Stimulated activated CD4-positive, alpha-beta T cell treated with anti-CD3 and anti-CD28 coated beads, Interleukin-15, amount 100 ng/mL, for 48 hours (primary cell): Measurements from ENCODE around the gene EGFL6.
A peak's percentile ranks its signal among the peaks of the same experiment; 100 is the strongest.
"Not testable (repeated sequence)": the region's sequence is repeated elsewhere in the genome, so short reads cannot be mapped to it uniquely, and the experiment has no call there.

Experiments used
- DNase-seq, 2 donors: peaks; one replicate each; pipeline ENCODE4 v3.0.0-alpha.2; 2020; ENCODE audit warnings: low read depth in 2 of 2

The EGFL6 gene

GRCh38 chrX:13597874-13598273, 28.5 kb downstream of the EGFL6 start:
- no peak for DNase-seq

GRCh38 chrX:13598877-13599276, 29.5 kb downstream of the EGFL6 start:
- no peak for DNase-seq

- DNase-seq, result no peak
Observed at GRCh38 chrX:13599491-13599890, 30.1 kb downstream of the EGFL6 start.

- no peak for DNase-seq
Observed at GRCh38 chrX:13605611-13606010, 36.2 kb downstream of the EGFL6 start.

- no peak for DNase-seq
Observed at GRCh38 chrX:13607331-13607995, 38.1 kb downstream of the EGFL6 start.

GRCh38 chrX:13607996-13608365, 38.6 kb downstream of the EGFL6 start:
- no peak for DNase-seq

- DNase-seq, result no peak
Observed at GRCh38 chrX:13614154-13614553, 44.8 kb downstream of the EGFL6 start.

- DNase-seq, result no peak
Observed at GRCh38 chrX:13620207-13620606, 50.8 kb downstream of the EGFL6 start.

GRCh38 chrX:13622401-13622964, 53.1 kb downstream of the EGFL6 start:
- no peak for DNase-seq

- no peak for DNase-seq
Observed at GRCh38 chrX:13627306-13627705, 57.9 kb downstream of the EGFL6 start.

- not testable (repeated sequence) for DNase-seq
Observed at GRCh38 chrX:13637224-13637623, 67.8 kb downstream of the EGFL6 start.

- DNase-seq, result no peak
Observed at GRCh38 chrX:13638021-13638420, 68.6 kb downstream of the EGFL6 start.

GRCh38 chrX:13638826-13639225, 69.4 kb downstream of the EGFL6 start:
- no peak for DNase-seq

GRCh38 chrX:13641684-13642083, 72.3 kb downstream of the EGFL6 start:
- DNase-seq, result not testable (repeated sequence)

GRCh38 chrX:13645464-13646153, 76.2 kb downstream of the EGFL6 start:
- no peak for DNase-seq

- peak in 1 of 2 donors; percentile 27 for DNase-seq
Observed at GRCh38 chrX:13646154-13646549, 76.8 kb downstream of the EGFL6 start.

GRCh38 chrX:13647709-13648212, 78.4 kb downstream of the EGFL6 start:
- DNase-seq, result peak; percentile 27 to 40

GRCh38 chrX:13648336-13648735, 78.9 kb downstream of the EGFL6 start:
- not testable (repeated sequence) for DNase-seq

- no peak for DNase-seq
Observed at GRCh38 chrX:13649838-13650237, 80.4 kb downstream of the EGFL6 start.

GRCh38 chrX:13650318-13650717, 80.9 kb downstream of the EGFL6 start:
- no peak for DNase-seq

GRCh38 chrX:13651150-13651549, 81.7 kb downstream of the EGFL6 start:
- no peak for DNase-seq

- DNase-seq, result no peak
Observed at GRCh38 chrX:13652287-13652793, 82.9 kb downstream of the EGFL6 start.
